K562 (cell line): Measurements from ENCODE around the gene FSD1L. TPM values are rescaled to one million over a fixed set of nuclear protein-coding genes. Genes with fewer than 3 reads are reported as not detected.

ENCODE experiments used
- ARID2 ChIP-seq: fragments of 450-650 bp; IDR thresholded peaks from 2 replicates; pipeline ENCODE4 v1.6.1; 2017; ENCODE audit warnings: antibody characterized with exemption, mild to moderate bottlenecking
- BCOR ChIP-seq: fragments of 450-650 bp; IDR thresholded peaks from 2 replicates; pipeline ENCODE4 v1.6.1; 2016
- BHLHE40 ChIP-seq: IDR thresholded peaks from 2 replicates; pipeline ENCODE4 v1.6.1; 2011; ENCODE audit warnings: low read length, improper control_type of control experiment
- BRD4 ChIP-seq: fragments of 200-600 bp; sonication (generic); IDR thresholded peaks from 2 replicates; pipeline ENCODE4 v1.6.1; 2017; ENCODE audit warnings: inconsistent platforms
- CGGBP1 ChIP-seq: fragments of 250-450 bp; sonication (Bioruptor Pico); IDR thresholded peaks from 2 replicates; pipeline ENCODE4 v1.9.0; 2021; ENCODE audit warnings: mild to moderate bottlenecking
- CHCHD3 ChIP-seq: fragments of 250-450 bp; sonication (Bioruptor Pico); IDR thresholded peaks from 2 replicates; pipeline ENCODE4 v2.1.2; 2022; ENCODE audit warnings: mild to moderate bottlenecking
- ESRRB ChIP-seq: fragments of 250-450 bp; sonication (Bioruptor Pico); IDR thresholded peaks from 2 replicates; pipeline ENCODE4 v1.5.0; 2020; ENCODE audit warnings: mild to moderate bottlenecking, moderate library complexity, borderline replicate concordance
- FOXJ2 ChIP-seq: fragments of 200-800 bp; sonication (Bioruptor generic); IDR thresholded peaks from 2 replicates; pipeline ENCODE4 v1.6.1; 2016; ENCODE audit warnings: missing genetic modification characterization, missing compliant biosample characterization
- HOXB6 ChIP-seq: fragments of 250-450 bp; sonication (Bioruptor Pico); IDR thresholded peaks from 2 replicates; pipeline ENCODE4 v1.5.1; 2022; ENCODE audit warnings: mild to moderate bottlenecking, borderline replicate concordance
- KDM1A ChIP-seq, 2 experiments: fragments of 450-650 bp; IDR thresholded peaks; 2 replicates each; pipeline ENCODE4 v1.6.1; 2016; ENCODE audit warnings: mild to moderate bottlenecking in 2 of 2
- NONO ChIP-seq, 2 experiments: fragments of 200-400 bp in 1 of 2; fragments of 450-650 bp in 1 of 2; formaldehyde crosslinking in 1 of 2; IDR thresholded peaks; 2 replicates each; pipeline ENCODE4 v1.6.1; 2017; ENCODE audit warnings: low read depth in 2 of 2, mild to moderate bottlenecking in 2 of 2, moderate library complexity in 2 of 2, low read length in 1 of 2
- POLR2B ChIP-seq: fragments of 450-650 bp; IDR thresholded peaks from 2 replicates; pipeline ENCODE4 v1.6.1; 2018; ENCODE audit warnings: low read depth; ENCODE audit not compliant: partially characterized antibody
- PRMT5 ChIP-seq: sonication (generic); formaldehyde crosslinking; IDR thresholded peaks from 2 replicates; pipeline ENCODE4 v1.5.0; 2020; ENCODE audit warnings: missing genetic modification reagents
- PURB ChIP-seq: sonication (generic); formaldehyde crosslinking; IDR thresholded peaks from 2 replicates; pipeline ENCODE4 v1.9.0; 2021; ENCODE audit warnings: low read depth, mild to moderate bottlenecking, missing genetic modification reagents
- RBM15 ChIP-seq: fragments of 200-400 bp; formaldehyde crosslinking; IDR thresholded peaks from 2 replicates; pipeline ENCODE4 v1.6.1; 2018; ENCODE audit warnings: mild to moderate bottlenecking, low read length, moderate library complexity; ENCODE audit not compliant: insufficient read depth
- RCOR1 ChIP-seq, 2 experiments: IDR thresholded peaks; 2 replicates each; pipeline ENCODE4 v1.6.1; 2012; ENCODE audit warnings: low read depth in 2 of 2, low read length in 2 of 2, borderline replicate concordance in 1 of 2, improper control_type of control experiment in 1 of 2
- SIX5 ChIP-seq, 2 experiments: IDR thresholded peaks; 2 replicates each; pipeline ENCODE4 v1.6.1; 2011; ENCODE audit warnings: low read length in 2 of 2, borderline replicate concordance in 1 of 2, low read depth in 1 of 2, mild to moderate bottlenecking in 1 of 2, moderate library complexity in 1 of 2; ENCODE audit not compliant: insufficient read depth in 1 of 2
- SP2 ChIP-seq: IDR thresholded peaks from 2 replicates; pipeline ENCODE4 v1.6.1; 2011; ENCODE audit warnings: mild to moderate bottlenecking, low read depth, low read length, moderate library complexity; ENCODE audit not compliant: poor library complexity, severe bottlenecking; ENCODE audit errors: extremely low read depth
- SREBF1 ChIP-seq: fragments of 150-350 bp; IDR thresholded peaks from 2 replicates; pipeline ENCODE4 v1.6.1; 2014; ENCODE audit warnings: antibody characterized with exemption, low read depth, low read length, borderline replicate concordance
- SUPT5H ChIP-seq: fragments of 450-650 bp; IDR thresholded peaks from 2 replicates; pipeline ENCODE4 v1.6.1; 2016
- TAF1 ChIP-seq: IDR thresholded peaks from 2 replicates; pipeline ENCODE4 v1.6.1; 2011; ENCODE audit warnings: mild to moderate bottlenecking, low read length, moderate library complexity; ENCODE audit not compliant: insufficient read depth, control insufficient read depth, severe bottlenecking; ENCODE audit errors: extremely low read depth
- TCFL5 ChIP-seq: fragments of 250-450 bp; sonication (Bioruptor Pico); conservative IDR thresholded peaks from 2 replicates; pipeline ENCODE4 v1.6.1; 2021; ENCODE audit warnings: mild to moderate bottlenecking, moderate library complexity, matching md5 sums
- ZBTB8A ChIP-seq: fragments of 450-650 bp; IDR thresholded peaks from 2 replicates; pipeline ENCODE4 v1.6.1; 2018; ENCODE audit warnings: mild to moderate bottlenecking, moderate library complexity; ENCODE audit not compliant: partially characterized antibody
- ZFP36 ChIP-seq: fragments of 150-350 bp; IDR thresholded peaks from 2 replicates; pipeline ENCODE4 v1.6.1; 2018; ENCODE audit warnings: low read length, low read depth; ENCODE audit not compliant: partially characterized antibody
- ZNF175 ChIP-seq: fragments of 200-800 bp; sonication (Bioruptor generic); IDR thresholded peaks from 2 replicates; pipeline ENCODE4 v1.6.1; 2016; ENCODE audit warnings: low read depth, mild to moderate bottlenecking, missing genetic modification characterization, missing compliant biosample characterization
- ZNF23 ChIP-seq: fragments of 250-450 bp; sonication (Bioruptor Pico); IDR thresholded peaks from 2 replicates; pipeline ENCODE4 v1.4.0; 2020; ENCODE audit warnings: mild to moderate bottlenecking
- ZNF695 ChIP-seq: fragments of 450-650 bp; formaldehyde crosslinking; IDR thresholded peaks from 2 replicates; pipeline ENCODE4 v1.4.0; 2020; ENCODE audit warnings: mild to moderate bottlenecking, moderate library complexity
- ZNF764 ChIP-seq: fragments of 250-450 bp; sonication (Bioruptor Pico); IDR thresholded peaks from 2 replicates; pipeline ENCODE4 v1.4.0; 2020; ENCODE audit warnings: low read depth, mild to moderate bottlenecking, moderate library complexity
- polyA plus RNA-seq, 8 experiments: library from polyadenylated mRNA; depleted of rRNA in 4 of 8; stranded (reverse) in 5 of 8; unstranded in 3 of 8; fragments of >200 nt; fragmentation: Nextera tagmentation in 2 of 8; fragmentation: Illumina TruSeq in 1 of 8; extraction: Ambion mirVana in 2 of 8; extraction: Trizol in 1 of 8; gene quantifications; 2 replicates each; pipeline versions ENCODE4 v1.2.1 to v1.2.3, GENCODE V29; 2011 to 2014; ENCODE audit warnings: inconsistent platforms in 1 of 8, missing spikeins in 1 of 8
- total RNA-seq, 7 experiments: library from RNA; depleted of rRNA in 6 of 7; stranded (reverse); fragments of >200 nt in 6 of 7; fragmentation: Illumina TruSeq in 2 of 7; extraction: Trizol in 2 of 7; gene quantifications; 2 replicates each; pipeline versions ENCODE4 v1.2.1 to v1.2.3, GENCODE V29; 2011 to 2021; ENCODE audit warnings: low replicate concordance in 1 of 7
- TF ChIP-seq, protein P1 (sequence below): fragments of 450-650 bp; IDR thresholded peaks from 2 replicates; pipeline ENCODE4 v1.6.1; 2014; ENCODE audit warnings: low read depth, mild to moderate bottlenecking, moderate library complexity, borderline replicate concordance
- TF ChIP-seq, protein P2 (sequence below): fragments of 250-450 bp; sonication (Bioruptor Pico); IDR thresholded peaks from 2 replicates; pipeline ENCODE4 v1.5.0; 2021

Gene FSD1L
- total and polyA plus RNA-seq, 9 of the 15 experiments (the other 6 are each of a cell fraction or from before 2014, with no cell fraction given), result 0.95 to 4.2 (median 2.1) TPM

- TF ChIP-seq, protein P1, sequence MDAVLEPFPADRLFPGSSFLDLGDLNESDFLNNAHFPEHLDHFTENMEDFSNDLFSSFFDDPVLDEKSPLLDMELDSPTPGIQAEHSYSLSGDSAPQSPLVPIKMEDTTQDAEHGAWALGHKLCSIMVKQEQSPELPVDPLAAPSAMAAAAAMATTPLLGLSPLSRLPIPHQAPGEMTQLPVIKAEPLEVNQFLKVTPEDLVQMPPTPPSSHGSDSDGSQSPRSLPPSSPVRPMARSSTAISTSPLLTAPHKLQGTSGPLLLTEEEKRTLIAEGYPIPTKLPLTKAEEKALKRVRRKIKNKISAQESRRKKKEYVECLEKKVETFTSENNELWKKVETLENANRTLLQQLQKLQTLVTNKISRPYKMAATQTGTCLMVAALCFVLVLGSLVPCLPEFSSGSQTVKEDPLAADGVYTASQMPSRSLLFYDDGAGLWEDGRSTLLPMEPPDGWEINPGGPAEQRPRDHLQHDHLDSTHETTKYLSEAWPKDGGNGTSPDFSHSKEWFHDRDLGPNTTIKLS, result no peak
- TF ChIP-seq SREBF1 (no peak), POLR2B (no peak), RBM15 (no peak), BRD4 (no peak), FOXJ2 (tag) (no peak), ARID2 (no peak), ZBTB8A (no peak), SP2 (no peak), CGGBP1 (no peak), KDM1A (IDR thresholded peaks at IDR 0.05) (peak; percentile 37 to 50; a peak in 2 of 4 replicates), ZFP36 (peak; percentile 79), BHLHE40 (no peak), CHCHD3 (no peak), TCFL5 (CRISPR knock-in tag) (no peak), ZNF764 (CRISPR knock-in tag) (no peak), PURB (CRISPR knock-in tag) (no peak), ESRRB (CRISPR knock-in tag) (no peak), HOXB6 (no peak), BCOR (peak; percentile 78), ZNF175 (CRISPR knock-in tag) (no peak), SIX5 (IDR thresholded peaks at IDR 0.05; ENCODE audit: borderline replicate concordance in 1 of 2, insufficient read depth in 1 of 2, low read depth in 1 of 2, low read length in 2 of 2) (no peak), ZNF695 (CRISPR knock-in tag) (no peak), SUPT5H (no peak), PRMT5 (CRISPR knock-in tag) (no peak), ZNF23 (CRISPR knock-in tag) (no peak), RCOR1 (IDR thresholded peaks at IDR 0.05; ENCODE audit: borderline replicate concordance in 1 of 2, low read depth in 2 of 2, low read length in 2 of 2) (peak in 1 of 2 experiments; percentile 40; a peak in 1 of 4 replicates), TAF1 (no peak), NONO (IDR thresholded peaks at IDR 0.05; ENCODE audit: low read depth in 2 of 2, low read length in 1 of 2) (no peak)
- TF ChIP-seq, protein P2, sequence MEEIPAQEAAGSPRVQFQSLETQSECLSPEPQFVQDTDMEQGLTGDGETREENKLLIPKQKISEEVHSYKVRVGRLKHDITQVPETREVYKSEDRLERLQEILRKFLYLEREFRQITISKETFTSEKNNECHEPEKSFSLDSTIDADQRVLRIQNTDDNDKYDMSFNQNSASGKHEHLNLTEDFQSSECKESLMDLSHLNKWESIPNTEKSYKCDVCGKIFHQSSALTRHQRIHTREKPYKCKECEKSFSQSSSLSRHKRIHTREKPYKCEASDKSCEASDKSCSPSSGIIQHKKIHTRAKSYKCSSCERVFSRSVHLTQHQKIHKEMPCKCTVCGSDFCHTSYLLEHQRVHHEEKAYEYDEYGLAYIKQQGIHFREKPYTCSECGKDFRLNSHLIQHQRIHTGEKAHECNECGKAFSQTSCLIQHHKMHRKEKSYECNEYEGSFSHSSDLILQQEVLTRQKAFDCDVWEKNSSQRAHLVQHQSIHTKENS (CRISPR knock-in tag), result no peak
Measured at GRCh38 chr9:105452185-105452584, 4.4 kb downstream of the FSD1L start (continued).
